ENCODE results near the gene ALOX12. TPM values are rescaled to one million over a fixed set of nuclear protein-coding genes. Genes with fewer than 3 reads are reported as not detected.

The ALOX12 gene
- total RNA-seq, 1 experiment from 2014 or later, result not detected

DNA sequence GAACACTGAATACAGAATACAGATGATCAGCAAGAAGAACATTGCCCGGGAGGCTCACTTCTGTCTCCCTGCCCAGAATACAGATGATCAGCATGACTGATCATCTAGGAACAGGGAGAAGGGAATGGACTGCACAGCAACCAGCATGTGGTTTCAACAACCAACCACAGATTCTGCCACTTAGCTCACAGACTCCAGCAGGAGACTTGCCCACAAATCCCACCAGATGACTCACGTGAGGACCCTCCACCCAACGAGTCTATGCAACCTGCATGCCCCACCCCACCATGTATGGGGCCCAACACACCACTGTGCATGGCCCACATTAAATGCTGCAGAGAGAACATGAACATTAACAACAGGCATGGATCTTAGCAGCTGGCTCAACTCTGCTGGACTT lies 36.1 kb upstream of the ALOX12 start:
- Histone ChIP-seq H3K27ac (ENCODE audit: low read length) (no peak overlapping the region), H3K4me2 (ENCODE audit: low read length) (no peak overlapping the region), H3K36me3 (ENCODE audit: low read depth, low read length) (no peaks in the 10 kb centered on the region), H3K9me2 (replicated peaks; ENCODE audit: low read length) (no peaks in the 10 kb centered on the region), H3F3A (ENCODE audit: low read length, unreplicated experiment) (no peaks in the 10 kb centered on the region), H3K9me3 (ENCODE audit: low read length) (no peaks in the 10 kb centered on the region), H4K20me1 (ENCODE audit: low read length) (no peaks in the 10 kb centered on the region), H3K4me3 (ENCODE audit: low read length) (no peak overlapping the region), H2AFZ (ENCODE audit: low read length) (no peak overlapping the region), H3K27me3 (ENCODE audit: low read length) (no peaks in the 10 kb centered on the region), H3K79me2 (ENCODE audit: low read length) (no peaks in the 10 kb centered on the region), H3K4me1 (ENCODE audit: insufficient read depth, low read length) (no peaks in the 10 kb centered on the region), H3K9ac (ENCODE audit: low read length) (no peak overlapping the region)
- BruUV-seq (replicated peaks), result no TSS peak
- POLR2A ChIA-PET (ENCODE audit: unreplicated experiment), result no interaction called here
- intact Hi-C loops (cut with micrococcal nuclease), result no loop called here
- ATAC-seq (no peak), DNase-seq (no peak)
- TF ChIP-seq EZH2phosphoT487 (IDR thresholded peaks at IDR 0.05; ENCODE audit: borderline replicate concordance, low read length) (no peak), CTCF (conservative IDR thresholded peaks at IDR 0.05; ENCODE audit: low read depth, low read length) (no peak), EZH2 (IDR thresholded peaks at IDR 0.05; ENCODE audit: low read length, unreplicated experiment) (no peak)
- CTCF ChIA-PET, result no interaction called here

GRCh38 chr17:6969323-6969726 lies 26.5 kb upstream of the ALOX12 start:
- H2AFZ ChIP-seq (ENCODE audit: low read length), result no peak overlapping the region
- CTCF ChIA-PET, result no interaction called here

More at GRCh38 chr17:6969323-6969726, 26.5 kb upstream of the ALOX12 start:
- no peaks in the 10 kb centered on the region for H3F3A ChIP-seq (ENCODE audit: low read length, unreplicated experiment)
- no peaks in the 10 kb centered on the region for H3K79me2 ChIP-seq (ENCODE audit: low read length)
- H3K36me3 ChIP-seq (ENCODE audit: low read depth, low read length), result no peaks in the 10 kb centered on the region
- no peaks in the 10 kb centered on the region for H3K9me3 ChIP-seq (ENCODE audit: low read length)
- no peaks in the 10 kb centered on the region for H3K27me3 ChIP-seq (ENCODE audit: low read length)
- ATAC-seq, result no peak; the same call in 1 of the 2 replicates
- BruUV-seq (replicated peaks), result no TSS peak
- no peak overlapping the region for H3K4me3 ChIP-seq (ENCODE audit: low read length)
- peaks cover 5% of the 10 kb centered on the region; the same call in 1 of the 2 replicates for H3K4me1 ChIP-seq (ENCODE audit: insufficient read depth, low read length)
- POLR2A ChIA-PET (ENCODE audit: unreplicated experiment), result no interaction called here
- TF ChIP-seq EZH2 (IDR thresholded peaks at IDR 0.05; ENCODE audit: low read length, unreplicated experiment) (no peak), EZH2phosphoT487 (IDR thresholded peaks at IDR 0.05; ENCODE audit: borderline replicate concordance, low read length) (no peak), CTCF (conservative IDR thresholded peaks at IDR 0.05; ENCODE audit: low read depth, low read length) (no peak)
- intact Hi-C loops (cut with micrococcal nuclease), result no loop called here
- H4K20me1 ChIP-seq (ENCODE audit: low read length), result no peaks in the 10 kb centered on the region
- H3K4me2 ChIP-seq (ENCODE audit: low read length), result 0 out of 2 replicates have a peak overlapping the region, but pooled peaks have one; percentile 6
- peak; percentile 39 for DNase-seq
- H3K9ac ChIP-seq (ENCODE audit: low read length), result no peak overlapping the region
- no peak overlapping the region for H3K27ac ChIP-seq (ENCODE audit: low read length)
- no peaks in the 10 kb centered on the region for H3K9me2 ChIP-seq (replicated peaks; ENCODE audit: low read length)
